ENCODE data around the gene OPTC.

Gene OPTC

GRCh38 chr1:203448521-203449061 is 45.4 kb upstream of the OPTC start:
- Histone ChIP-seq H4K20me1 (ENCODE audit: insufficient read depth, low read length) (no peaks in the 10 kb centered on the region), H3K9me3 (replicated peaks; ENCODE audit: insufficient read depth, low read length) (no peaks in the 10 kb centered on the region), H3K9me2 (replicated peaks; ENCODE audit: insufficient read depth, low read length) (no peaks in the 10 kb centered on the region), H3K79me2 (ENCODE audit: low read length) (no peaks in the 10 kb centered on the region), H3F3A (ENCODE audit: insufficient read depth, low read length) (no peaks in the 10 kb centered on the region), H3K27ac (ENCODE audit: low read length) (no peak overlapping the region), H3K27me3 (replicated peaks; ENCODE audit: insufficient read depth, low read length) (no peaks in the 10 kb centered on the region), H3K4me3 (ENCODE audit: low read length) (no peak overlapping the region), H3K36me3 (replicated peaks; ENCODE audit: insufficient read depth, low read length) (no peaks in the 10 kb centered on the region), H3K9ac (ENCODE audit: low read length) (no peak overlapping the region), H3K4me2 (ENCODE audit: low read depth, low read length) (no peak overlapping the region), H3K4me1 (ENCODE audit: low read length) (no peaks in the 10 kb centered on the region), H2AFZ (ENCODE audit: low read length) (no peak overlapping the region)
- DNase-seq: no peak
- TF ChIP-seq EZH2phosphoT487 (IDR thresholded peaks at IDR 0.05; ENCODE audit: low read length) (no peak), EZH2 (optimal IDR thresholded peaks at IDR 0.05; ENCODE audit: low read depth, low read length) (no peak), CTCF (IDR thresholded peaks at IDR 0.05; ENCODE audit: low read length) (no peak)

- no peaks in the 10 kb centered on the region for H4K20me1 ChIP-seq (ENCODE audit: insufficient read depth, low read length)
- TF ChIP-seq EZH2 (optimal IDR thresholded peaks at IDR 0.05; ENCODE audit: low read depth, low read length) (no peak), CTCF (IDR thresholded peaks at IDR 0.05; ENCODE audit: low read length) (no peak), EZH2phosphoT487 (IDR thresholded peaks at IDR 0.05; ENCODE audit: low read length) (no peak)
- H3K79me2 ChIP-seq (ENCODE audit: low read length): no peaks in the 10 kb centered on the region
- no peak for DNase-seq
- H3K4me1 ChIP-seq (ENCODE audit: low read length): no peaks in the 10 kb centered on the region
- H3F3A ChIP-seq (ENCODE audit: insufficient read depth, low read length): no peaks in the 10 kb centered on the region
- H2AFZ ChIP-seq (ENCODE audit: low read length): no peak overlapping the region
- no peaks in the 10 kb centered on the region for H3K9me3 ChIP-seq (replicated peaks; ENCODE audit: insufficient read depth, low read length)
- no peak overlapping the region for H3K9ac ChIP-seq (ENCODE audit: low read length)
- no peak overlapping the region for H3K27ac ChIP-seq (ENCODE audit: low read length)
- no peaks in the 10 kb centered on the region for H3K27me3 ChIP-seq (replicated peaks; ENCODE audit: insufficient read depth, low read length)
- H3K4me3 ChIP-seq (ENCODE audit: low read length): no peak overlapping the region
- no peaks in the 10 kb centered on the region for H3K36me3 ChIP-seq (replicated peaks; ENCODE audit: insufficient read depth, low read length)
- no peaks in the 10 kb centered on the region for H3K9me2 ChIP-seq (replicated peaks; ENCODE audit: insufficient read depth, low read length)
- no peak overlapping the region for H3K4me2 ChIP-seq (ENCODE audit: low read depth, low read length)
Observed at GRCh38 chr1:203450001-203450400, 44.0 kb upstream of the OPTC start.

- Histone ChIP-seq H3K79me2 (ENCODE audit: low read length) (no peaks in the 10 kb centered on the region), H3K27ac (ENCODE audit: low read length) (no peak overlapping the region), H3K4me1 (ENCODE audit: low read length) (no peaks in the 10 kb centered on the region), H3K9me3 (replicated peaks; ENCODE audit: insufficient read depth, low read length) (no peaks in the 10 kb centered on the region), H3K36me3 (replicated peaks; ENCODE audit: insufficient read depth, low read length) (no peaks in the 10 kb centered on the region), H3K27me3 (replicated peaks; ENCODE audit: insufficient read depth, low read length) (no peaks in the 10 kb centered on the region), H2AFZ (ENCODE audit: low read length) (no peak overlapping the region), H3K9ac (ENCODE audit: low read length) (no peak overlapping the region), H3K4me2 (ENCODE audit: low read depth, low read length) (no peak overlapping the region), H3F3A (ENCODE audit: insufficient read depth, low read length) (no peaks in the 10 kb centered on the region), H4K20me1 (ENCODE audit: insufficient read depth, low read length) (no peaks in the 10 kb centered on the region), H3K4me3 (ENCODE audit: low read length) (no peak overlapping the region), H3K9me2 (replicated peaks; ENCODE audit: insufficient read depth, low read length) (no peaks in the 10 kb centered on the region)
- TF ChIP-seq EZH2 (optimal IDR thresholded peaks at IDR 0.05; ENCODE audit: low read depth, low read length) (no peak), EZH2phosphoT487 (IDR thresholded peaks at IDR 0.05; ENCODE audit: low read length) (no peak), CTCF (IDR thresholded peaks at IDR 0.05; ENCODE audit: low read length) (no peak)
- DNase-seq: no peak
Observed at GRCh38 chr1:203450479-203451149, 43.3 kb upstream of the OPTC start.
